GM19193 (cell line): ENCODE data around the gene UBP1.

Experiments used
- POLR2A ChIP-seq: IDR thresholded peaks from 4 replicates; pipeline ENCODE4 v1.6.1; 2011; ENCODE audit not compliant: insufficient read depth, insufficient read length; ENCODE audit errors: extremely low read depth

Gene UBP1

GRCh38 chr3:33438881-33439545 is 1.2 kb downstream of the UBP1 start:
- no peak for TF ChIP-seq POLR2A

GRCh38 chr3:33438284-33438668 is 1.9 kb downstream of the UBP1 start:
- no peak for TF ChIP-seq POLR2A

- TF ChIP-seq POLR2A: no peak
These were observed 2.5 kb downstream of the UBP1 start for GRCh38 chr3:33437556-33438283.

GRCh38 chr3:33433843-33434242 is 6.4 kb downstream of the UBP1 start:
- no peak for TF ChIP-seq POLR2A

GRCh38 chr3:33430571-33430970 is 9.6 kb downstream of the UBP1 start:
- no peak for TF ChIP-seq POLR2A

- no peak for TF ChIP-seq POLR2A
These were observed 10.1 kb downstream of the UBP1 start for GRCh38 chr3:33430061-33430460.

- TF ChIP-seq POLR2A: no peak
These were observed 11.5 kb downstream of the UBP1 start for GRCh38 chr3:33428734-33429133.

GRCh38 chr3:33426630-33427317 is 13.4 kb downstream of the UBP1 start:
- no peak for TF ChIP-seq POLR2A

- TF ChIP-seq POLR2A: no peak
These were observed 14.1 kb downstream of the UBP1 start for GRCh38 chr3:33426068-33426467.

GRCh38 chr3:33425453-33425852 is 14.8 kb downstream of the UBP1 start:
- no peak for TF ChIP-seq POLR2A

- no peak for TF ChIP-seq POLR2A
These were observed 15.4 kb downstream of the UBP1 start for GRCh38 chr3:33424606-33425452.

GRCh38 chr3:33420966-33421365 is 19.2 kb downstream of the UBP1 start:
- no peak for TF ChIP-seq POLR2A

GRCh38 chr3:33419948-33420347 is 20.3 kb downstream of the UBP1 start:
- no peak for TF ChIP-seq POLR2A

GRCh38 chr3:33417066-33417673 is 23.0 kb downstream of the UBP1 start:
- TF ChIP-seq POLR2A: no peak
